Neural cell (in vitro differentiated cells): ENCODE results near the gene CNTN4. TPM values are rescaled to one million over a fixed set of nuclear protein-coding genes. Genes with fewer than 3 reads are reported as not detected.

Experiments
- H2AFZ ChIP-seq: fragments of 200-600, 300-800 bp; sonication (generic), shearing (Covaris generic); 2 replicates; pipeline ENCODE4 v1.6.0; 2014; ENCODE audit warnings: low read depth, mild to moderate bottlenecking, antibody characterized with exemption, low read length, moderate library complexity
- H3F3A ChIP-seq: fragments of 200-600 bp; shearing (Covaris generic); 2 replicates; pipeline ENCODE4 v1.6.1; 2016; ENCODE audit warnings: mild to moderate bottlenecking, moderate library complexity, mixed read lengths, antibody characterized with exemption, low read length; ENCODE audit not compliant: insufficient read depth, poor library complexity, severe bottlenecking
- H3K27ac ChIP-seq: fragments of 200-600, 300-800 bp; sonication (generic), shearing (Covaris generic); 2 replicates; pipeline ENCODE4 v1.5.1; 2014; ENCODE audit warnings: mild to moderate bottlenecking, low read length, moderate library complexity
- H3K27me3 ChIP-seq: fragments of 300-800, 200-600 bp; sonication (generic), shearing (Covaris generic); 2 replicates; pipeline ENCODE4 v1.6.0; 2014; ENCODE audit warnings: mild to moderate bottlenecking, low read depth, low read length, moderate library complexity; ENCODE audit not compliant: insufficient read depth
- H3K36me3 ChIP-seq: fragments of 300-800, 200-600 bp; sonication (generic), shearing (Covaris generic); 2 replicates; pipeline ENCODE4 v1.5.1; 2014; ENCODE audit warnings: mild to moderate bottlenecking, antibody characterized with exemption, low read length, moderate library complexity; ENCODE audit not compliant: insufficient read depth
- H3K4me2 ChIP-seq: fragments of 300-800, 200-600 bp; sonication (generic), shearing (Covaris generic); 2 replicates; pipeline ENCODE4 v1.6.0; 2014; ENCODE audit warnings: mild to moderate bottlenecking, low read length
- H3K4me3 ChIP-seq: fragments of 300-800, 200-600 bp; sonication (generic), shearing (Covaris generic); 2 replicates; pipeline ENCODE4 v1.5.1; 2014; ENCODE audit warnings: mild to moderate bottlenecking, low read length, moderate library complexity
- H3K79me2 ChIP-seq: fragments of 200-600 bp; shearing (Covaris generic); replicated peaks from 2 replicates; pipeline ENCODE4 v1.6.0; 2014; ENCODE audit warnings: mild to moderate bottlenecking, low read length, moderate library complexity; ENCODE audit not compliant: insufficient read depth
- H3K9ac ChIP-seq: fragments of 300-800, 200-600 bp; sonication (generic), shearing (Covaris generic); 2 replicates; pipeline ENCODE4 v1.6.1; 2016; ENCODE audit warnings: mild to moderate bottlenecking, low read length, mixed read lengths
- H3K9me2 ChIP-seq: fragments of 200-600 bp; shearing (Covaris generic); 2 replicates; pipeline ENCODE4 v1.6.1; 2016; ENCODE audit warnings: mild to moderate bottlenecking, low read length, mixed read lengths; ENCODE audit not compliant: insufficient read depth
- H3K9me3 ChIP-seq: fragments of 200-600, 300-800 bp; sonication (generic), shearing (Covaris generic); 2 replicates; pipeline ENCODE4 v1.6.1; 2016; ENCODE audit warnings: mild to moderate bottlenecking, mixed run types, low read length, moderate library complexity, mixed read lengths
- H4K20me1 ChIP-seq: fragments of 200-600 bp; shearing (Covaris generic); 2 replicates; pipeline ENCODE4 v1.6.1; 2016; ENCODE audit warnings: mild to moderate bottlenecking, mixed run types; ENCODE audit not compliant: insufficient read depth
- EP300 ChIP-seq: fragments of 450-650 bp; conservative IDR thresholded peaks from 2 replicates; pipeline ENCODE4 v1.6.1; 2014; ENCODE audit warnings: antibody characterized with exemption, mild to moderate bottlenecking, moderate library complexity; ENCODE audit not compliant: poor library complexity, severe bottlenecking
- EZH2 ChIP-seq: fragments of 200-600, 300-800 bp; shearing (Covaris generic), sonication (generic); IDR thresholded peaks from 2 replicates; pipeline ENCODE4 v1.6.1; 2014; ENCODE audit warnings: antibody characterized with exemption, low read length, borderline replicate concordance, mild to moderate bottlenecking; ENCODE audit not compliant: insufficient read depth, poor library complexity, severe bottlenecking
- MXI1 ChIP-seq: fragments of 450-650 bp; conservative IDR thresholded peaks from 2 replicates; pipeline ENCODE4 v1.6.1; 2014; ENCODE audit warnings: antibody characterized with exemption, mild to moderate bottlenecking; ENCODE audit not compliant: poor library complexity, severe bottlenecking
- POLR2AphosphoS5 ChIP-seq: IDR thresholded peaks from 2 replicates; pipeline ENCODE4 v1.6.1; 2012
- RAD21 ChIP-seq: fragments of 450-650 bp; conservative IDR thresholded peaks from 2 replicates; pipeline ENCODE4 v1.6.1; 2014; ENCODE audit warnings: antibody characterized with exemption, mild to moderate bottlenecking, moderate library complexity
- REST ChIP-seq: IDR thresholded peaks from 2 replicates; pipeline ENCODE4 v1.6.1; 2012; ENCODE audit warnings: borderline replicate concordance
- SMC3 ChIP-seq: fragments of 450-650 bp; conservative IDR thresholded peaks from 2 replicates; pipeline ENCODE4 v1.6.1; 2014; ENCODE audit warnings: antibody characterized with exemption, mild to moderate bottlenecking, moderate library complexity; ENCODE audit not compliant: poor library complexity
- TAF1 ChIP-seq: IDR thresholded peaks from 2 replicates; pipeline ENCODE4 v1.6.1; 2012; ENCODE audit warnings: low read depth
- polyA plus RNA-seq: library from polyadenylated mRNA; depleted of rRNA; stranded (reverse); fragments of >200 nt; gene quantifications from 2 replicates; pipeline ENCODE4 v1.2.3, GENCODE V29; 2014
- TF ChIP-seq, protein P1 (sequence below): fragments of 450-650 bp; IDR thresholded peaks from 2 replicates; pipeline ENCODE4 v1.5.1; 2014; ENCODE audit warnings: antibody characterized with exemption, mild to moderate bottlenecking, moderate library complexity; ENCODE audit not compliant: poor library complexity, severe bottlenecking

The CNTN4 gene
- polyA plus RNA-seq, 1 donor from 2014 or later, result 10.6 TPM

- Histone ChIP-seq H3K27me3 (no peaks in the 10 kb centered on the region), H3K36me3 (no peaks in the 10 kb centered on the region), H3K4me2 (no peak overlapping the region), H2AFZ (no peak overlapping the region), H4K20me1 (no peaks in the 10 kb centered on the region), H3F3A (no peaks in the 10 kb centered on the region), H3K79me2 (no peaks in the 10 kb centered on the region), H3K27ac (no peak overlapping the region), H3K9me2 (no peaks in the 10 kb centered on the region), H3K4me3 (no peak overlapping the region), H3K9me3 (no peaks in the 10 kb centered on the region), H3K9ac (no peak overlapping the region)
- TF ChIP-seq SMC3, result no peak
- no peak for TF ChIP-seq RAD21
- TF ChIP-seq TAF1, result no peak
- TF ChIP-seq REST, result no peak
These were observed 100.2 kb downstream of the CNTN4 start for GRCh38 chr3:2198776-2199279.

- Histone ChIP-seq H3K9ac (no peak overlapping the region), H3K4me3 (no peak overlapping the region), H3K4me2 (no peak overlapping the region), H2AFZ (no peak overlapping the region), H3K27ac (no peak overlapping the region), H3K9me3 (no peaks in the 10 kb centered on the region), H3K36me3 (no peaks in the 10 kb centered on the region), H3K27me3 (no peaks in the 10 kb centered on the region), H3K79me2 (no peaks in the 10 kb centered on the region), H4K20me1 (no peaks in the 10 kb centered on the region), H3F3A (no peaks in the 10 kb centered on the region), H3K9me2 (no peaks in the 10 kb centered on the region)
- TF ChIP-seq EZH2 (no peak), TAF1 (no peak), RAD21 (no peak), MXI1 (no peak)
These were observed 105.4 kb downstream of the CNTN4 start for GRCh38 chr3:2204054-2204453.

DNA sequence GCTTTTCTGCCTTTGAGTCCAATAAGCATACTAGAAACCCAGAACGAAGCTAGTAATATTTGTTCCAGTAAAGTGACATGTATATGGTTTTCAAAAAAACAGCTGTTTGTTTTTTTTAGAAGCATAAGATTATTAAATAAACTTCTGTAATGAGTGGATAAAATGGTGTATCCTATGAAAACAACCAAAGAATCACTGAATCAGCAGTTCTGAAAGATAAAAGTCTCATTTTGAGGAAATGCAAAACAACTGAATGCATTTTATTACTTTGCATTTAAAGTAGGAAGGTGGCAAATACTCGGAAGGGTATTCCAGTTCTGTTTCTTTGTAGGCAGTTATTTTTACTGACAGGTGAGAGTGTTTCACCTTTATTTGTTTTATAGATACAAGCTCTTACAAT is 107.0 kb downstream of the CNTN4 start:
- H3K9me3 ChIP-seq, result no peaks in the 10 kb centered on the region
- no peaks in the 10 kb centered on the region for H3K36me3 ChIP-seq
- H2AFZ ChIP-seq, result no peak overlapping the region
- H3K79me2 ChIP-seq, result no peaks in the 10 kb centered on the region
- no peak overlapping the region for H3K27ac ChIP-seq
- no peak for TF ChIP-seq SMC3
- TF ChIP-seq, protein P1, sequence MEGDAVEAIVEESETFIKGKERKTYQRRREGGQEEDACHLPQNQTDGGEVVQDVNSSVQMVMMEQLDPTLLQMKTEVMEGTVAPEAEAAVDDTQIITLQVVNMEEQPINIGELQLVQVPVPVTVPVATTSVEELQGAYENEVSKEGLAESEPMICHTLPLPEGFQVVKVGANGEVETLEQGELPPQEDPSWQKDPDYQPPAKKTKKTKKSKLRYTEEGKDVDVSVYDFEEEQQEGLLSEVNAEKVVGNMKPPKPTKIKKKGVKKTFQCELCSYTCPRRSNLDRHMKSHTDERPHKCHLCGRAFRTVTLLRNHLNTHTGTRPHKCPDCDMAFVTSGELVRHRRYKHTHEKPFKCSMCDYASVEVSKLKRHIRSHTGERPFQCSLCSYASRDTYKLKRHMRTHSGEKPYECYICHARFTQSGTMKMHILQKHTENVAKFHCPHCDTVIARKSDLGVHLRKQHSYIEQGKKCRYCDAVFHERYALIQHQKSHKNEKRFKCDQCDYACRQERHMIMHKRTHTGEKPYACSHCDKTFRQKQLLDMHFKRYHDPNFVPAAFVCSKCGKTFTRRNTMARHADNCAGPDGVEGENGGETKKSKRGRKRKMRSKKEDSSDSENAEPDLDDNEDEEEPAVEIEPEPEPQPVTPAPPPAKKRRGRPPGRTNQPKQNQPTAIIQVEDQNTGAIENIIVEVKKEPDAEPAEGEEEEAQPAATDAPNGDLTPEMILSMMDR, result no peak
- no peak for TF ChIP-seq RAD21
- TF ChIP-seq TAF1, result no peak
- TF ChIP-seq EP300, result no peak
- no peak for TF ChIP-seq EZH2
- TF ChIP-seq REST, result no peak
- TF ChIP-seq POLR2AphosphoS5, result no peak
- no peak for TF ChIP-seq MXI1
- no peak overlapping the region for H3K4me2 ChIP-seq
- no peak overlapping the region for H3K9ac ChIP-seq
- H3F3A ChIP-seq, result no peaks in the 10 kb centered on the region
- H4K20me1 ChIP-seq, result no peaks in the 10 kb centered on the region
- H3K4me3 ChIP-seq, result no peak overlapping the region
- no peaks in the 10 kb centered on the region for H3K9me2 ChIP-seq
- no peaks in the 10 kb centered on the region for H3K27me3 ChIP-seq
